DND-41 (cell line): Measurements from ENCODE around the gene MYH9.

Experiments
- EZH2 ChIP-seq: IDR thresholded peaks from 3 replicates; pipeline ENCODE4 v1.6.1; 2012; ENCODE audit warnings: borderline replicate concordance, low read depth, mild to moderate bottlenecking, moderate library complexity, low read length, inconsistent platforms; ENCODE audit not compliant: severe bottlenecking
- TF ChIP-seq, protein P1 (sequence below): IDR thresholded peaks from 2 replicates; pipeline ENCODE4 v1.5.1; 2012; ENCODE audit warnings: borderline replicate concordance, low read length, moderate library complexity, mild to moderate bottlenecking; ENCODE audit not compliant: poor library complexity, severe bottlenecking; ENCODE audit errors: extremely low read depth

GRCh38 chr22:36343070-36343719, 44.6 kb downstream of the MYH9 start:
- no peak for TF ChIP-seq EZH2
- TF ChIP-seq, protein P1, sequence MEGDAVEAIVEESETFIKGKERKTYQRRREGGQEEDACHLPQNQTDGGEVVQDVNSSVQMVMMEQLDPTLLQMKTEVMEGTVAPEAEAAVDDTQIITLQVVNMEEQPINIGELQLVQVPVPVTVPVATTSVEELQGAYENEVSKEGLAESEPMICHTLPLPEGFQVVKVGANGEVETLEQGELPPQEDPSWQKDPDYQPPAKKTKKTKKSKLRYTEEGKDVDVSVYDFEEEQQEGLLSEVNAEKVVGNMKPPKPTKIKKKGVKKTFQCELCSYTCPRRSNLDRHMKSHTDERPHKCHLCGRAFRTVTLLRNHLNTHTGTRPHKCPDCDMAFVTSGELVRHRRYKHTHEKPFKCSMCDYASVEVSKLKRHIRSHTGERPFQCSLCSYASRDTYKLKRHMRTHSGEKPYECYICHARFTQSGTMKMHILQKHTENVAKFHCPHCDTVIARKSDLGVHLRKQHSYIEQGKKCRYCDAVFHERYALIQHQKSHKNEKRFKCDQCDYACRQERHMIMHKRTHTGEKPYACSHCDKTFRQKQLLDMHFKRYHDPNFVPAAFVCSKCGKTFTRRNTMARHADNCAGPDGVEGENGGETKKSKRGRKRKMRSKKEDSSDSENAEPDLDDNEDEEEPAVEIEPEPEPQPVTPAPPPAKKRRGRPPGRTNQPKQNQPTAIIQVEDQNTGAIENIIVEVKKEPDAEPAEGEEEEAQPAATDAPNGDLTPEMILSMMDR: no peak
